HG03097 (cell line): Measurements from ENCODE around the gene ADAMTS19.
A peak's percentile ranks its signal among the peaks of the same experiment; 100 is the strongest.

Source experiments
- ATAC-seq: cut with Tn5 transposase; IDR thresholded peaks from one replicate; pipeline ENCODE4 v1.9.1; 2021; ENCODE audit not compliant: unreplicated experiment, low FRiP score

ADAMTS19 gene

DNA sequence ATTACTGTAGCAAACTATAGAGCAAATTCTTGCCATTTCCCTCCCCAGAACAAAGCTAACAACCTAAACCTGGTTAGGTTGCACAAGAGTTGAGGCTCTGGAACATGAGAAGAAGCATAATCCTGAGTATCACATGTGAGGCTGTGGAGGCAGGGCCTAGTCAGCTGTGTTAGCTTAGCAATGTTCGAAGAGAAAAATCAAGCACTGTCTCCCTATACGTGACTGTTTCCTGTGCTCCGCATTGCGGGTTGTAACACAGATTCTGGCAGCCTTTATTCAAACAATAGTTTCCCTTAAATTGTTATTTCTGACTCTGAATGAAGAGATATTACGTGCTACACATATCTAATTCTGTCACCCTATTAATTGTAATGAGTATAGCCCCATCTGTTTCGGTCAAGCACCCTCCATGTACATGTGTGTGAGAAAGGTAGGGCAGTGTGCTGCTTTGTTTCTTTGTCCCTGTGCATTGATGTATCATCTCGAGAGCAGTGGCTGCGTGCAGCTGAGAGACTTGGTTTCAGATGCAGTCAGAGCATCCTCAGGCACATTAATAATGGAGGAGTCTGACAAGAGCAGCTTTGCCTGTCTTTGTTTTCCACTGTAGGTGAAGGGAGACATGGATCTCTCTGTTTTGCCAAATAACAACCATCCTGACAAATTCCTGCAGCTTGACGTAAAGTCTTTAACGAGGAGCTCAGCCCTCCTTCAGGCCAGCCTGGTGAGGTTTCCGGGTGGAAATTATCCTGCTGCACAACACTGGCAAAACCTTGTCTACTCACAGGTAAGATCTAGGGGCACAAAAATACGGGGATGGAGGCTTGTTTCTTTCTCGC is 287.7 kb downstream of the ADAMTS19 start, which contains the start of gene MINAR2:
Gene MINAR2 (plus strand): TSS at position 523 of the 836 bp plus-strand sequence. CDS start 97 bp downstream, at position 620.
- ATAC-seq: no peak

GRCh38 chr5:129748913-129749880 is 289.1 kb downstream of the ADAMTS19 start:
- no peak for ATAC-seq

DNA sequence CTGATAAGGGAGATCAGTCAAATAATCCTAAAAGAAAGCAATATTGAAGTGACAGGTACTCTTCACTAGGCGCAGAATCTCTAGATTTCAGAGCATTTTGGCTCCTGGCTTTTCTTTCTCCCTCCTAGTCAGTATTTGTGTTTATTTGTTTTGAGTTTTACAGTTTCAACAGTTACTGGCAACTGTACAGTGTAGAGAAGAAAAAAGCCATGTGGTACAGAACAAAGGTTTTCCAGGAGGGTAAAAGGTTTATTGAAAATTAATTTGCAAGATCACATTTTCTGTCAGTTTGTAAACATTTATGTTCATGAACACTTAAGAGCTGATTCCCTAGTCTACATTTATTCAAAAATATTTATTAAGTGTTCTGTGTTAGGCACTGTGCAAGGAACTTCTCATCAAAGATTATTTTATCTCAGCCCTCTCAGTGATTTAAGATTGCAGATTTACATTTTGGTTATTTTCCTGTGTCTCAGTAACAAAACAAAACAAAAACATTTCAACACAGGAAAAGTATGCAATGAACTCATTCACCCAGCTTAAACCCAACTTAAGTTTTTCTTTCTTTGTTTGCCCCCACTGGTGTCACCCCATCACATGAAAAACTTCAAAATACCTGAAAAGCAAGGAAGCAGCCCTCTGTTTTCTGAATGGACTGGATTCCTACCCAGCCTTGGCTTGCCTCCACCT is 300.7 kb downstream of the ADAMTS19 start:
- ATAC-seq: no peak

DNA sequence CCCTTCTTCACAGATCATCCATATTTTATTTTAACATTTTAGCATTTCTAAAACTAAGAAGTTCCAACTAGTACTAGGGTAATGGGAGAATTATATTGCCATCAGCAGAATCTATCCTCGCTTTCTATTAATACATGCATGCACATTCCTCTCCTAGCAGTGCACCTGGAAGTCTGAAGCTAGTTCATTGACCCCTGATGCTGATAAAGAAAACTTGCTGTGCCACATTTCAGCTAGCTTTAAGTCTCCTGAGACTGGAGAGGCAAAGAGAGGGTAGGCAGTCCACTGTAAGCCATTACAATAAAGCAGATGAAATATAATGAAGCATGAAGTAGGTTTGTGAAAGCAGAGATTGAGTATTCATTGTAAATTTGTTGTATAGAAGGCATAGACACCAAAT is 303.6 kb downstream of the ADAMTS19 start:
- ATAC-seq: no peak

DNA sequence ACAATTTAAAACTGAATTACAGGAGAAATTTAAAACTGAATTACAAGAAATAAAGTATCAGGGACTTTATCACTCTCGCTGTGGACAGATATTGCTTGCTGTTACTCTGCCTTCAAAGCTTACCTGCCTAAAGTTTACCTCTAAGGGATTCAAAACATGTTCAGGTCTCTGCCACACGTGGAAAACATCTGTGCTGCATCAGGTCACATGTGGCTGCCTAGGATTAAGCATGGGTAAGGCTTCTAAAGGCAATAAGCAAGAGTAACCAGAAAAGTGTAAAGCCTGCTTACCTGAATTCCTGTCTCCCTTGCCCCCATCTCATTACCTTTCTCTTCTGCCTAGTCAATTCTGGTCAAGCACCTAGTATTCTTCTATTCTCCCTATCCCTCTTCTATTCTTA is 306.7 kb downstream of the ADAMTS19 start:
- ATAC-seq: no peak

GRCh38 chr5:129767927-129768380 is 307.9 kb downstream of the ADAMTS19 start:
- ATAC-seq: peak; percentile 88

DNA sequence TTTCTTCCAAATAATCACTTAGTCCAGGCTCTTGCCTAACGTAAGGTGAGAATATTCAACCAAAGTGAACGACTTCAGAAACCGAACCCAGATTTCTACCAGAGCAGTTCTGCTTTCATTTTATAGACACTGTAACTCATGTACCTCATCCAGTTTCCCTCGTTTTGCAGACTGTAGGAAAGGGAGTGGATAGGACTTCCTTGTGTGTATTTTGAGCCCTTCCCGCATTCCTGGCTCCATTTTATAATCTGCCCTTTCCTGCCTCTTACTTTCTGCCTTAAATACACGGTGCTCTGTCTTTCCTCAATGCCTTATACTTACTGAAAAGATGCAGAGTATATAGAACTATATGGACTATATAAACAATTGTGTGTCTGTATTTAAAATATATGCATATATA is 308.6 kb downstream of the ADAMTS19 start:
- ATAC-seq: no peak

- no peak for ATAC-seq
Measured at GRCh38 chr5:129770024-129770820, 310.1 kb downstream of the ADAMTS19 start.

GRCh38 chr5:129771058-129771838 is 311.1 kb downstream of the ADAMTS19 start:
- peak; percentile 67 for ATAC-seq

- no peak for ATAC-seq
Measured at GRCh38 chr5:129773376-129773775, 313.3 kb downstream of the ADAMTS19 start.

GRCh38 chr5:129781594-129781993 is 321.5 kb downstream of the ADAMTS19 start:
- ATAC-seq: no peak
